SK-N-SH (cell line): Measurements from ENCODE around the gene ANLN. TPM values are rescaled to one million over a fixed set of nuclear protein-coding genes. Genes with fewer than 3 reads are reported as not detected.

Experiments used
- CTCF ChIA-PET: fragments of 300-600, 350-600 bp; formaldehyde crosslinking; extraction: SDS; loops from one replicate; lab custom pipeline; 2021; lab: Yijun Ruan, JAX
- POLR2A ChIA-PET: fragments of 350-600 bp; sonication (Branson Sonifier 250); formaldehyde crosslinking; extraction: SDS; loops from one replicate; lab custom pipeline; 2020; ENCODE audit warnings: antibody characterized with exemption, inconsistent platforms; lab: Yijun Ruan, JAX
- DNase-seq: peaks from one replicate; pipeline ENCODE4 v3.0.0; 2012
- H2AFZ ChIP-seq: fragments of 200-600 bp; sonication (generic); 2 replicates; pipeline ENCODE4 v1.8.1; 2016; ENCODE audit warnings: antibody characterized with exemption, mild to moderate bottlenecking, low read depth
- H3F3A ChIP-seq: fragments of 200-600 bp; sonication (generic); replicated peaks from 2 replicates; pipeline ENCODE3; 2016; ENCODE audit warnings: antibody characterized with exemption, mild to moderate bottlenecking; ENCODE audit not compliant: insufficient read depth
- H3K27ac ChIP-seq, 2 experiments: fragments of 200-500 bp in 1 of 2; fragments of 200-600 bp in 1 of 2; sonication (Bioruptor generic) in 1 of 2; sonication (generic), shearing (Covaris generic) in 1 of 2; 2 replicates each; pipeline versions ENCODE4 v1.5.1 to v1.6.1; 2014 to 2016; ENCODE audit warnings: low read depth in 2 of 2, inconsistent platforms in 1 of 2, low read length in 1 of 2, mild to moderate bottlenecking in 1 of 2, mixed read lengths in 1 of 2
- H3K27me3 ChIP-seq: fragments of 200-600 bp; sonication (generic), shearing (Covaris generic); 2 replicates; pipeline ENCODE4 v1.6.1; 2016; ENCODE audit warnings: mixed run types; ENCODE audit not compliant: insufficient read depth
- H3K36me3 ChIP-seq, 2 experiments: fragments of 200-500 bp in 1 of 2; fragments of 200-600 bp in 1 of 2; sonication (Bioruptor generic) in 1 of 2; sonication (generic) in 1 of 2; replicated peaks in 1 of 2; 2 replicates each; pipeline versions ENCODE3 to v1.5.1; 2014 to 2016; ENCODE audit warnings: low read length in 1 of 2, mild to moderate bottlenecking in 1 of 2; ENCODE audit not compliant: insufficient read depth in 2 of 2, control insufficient read depth in 1 of 2
- H3K4me1 ChIP-seq, 2 experiments: fragments of 200-500 bp in 1 of 2; fragments of 200-600 bp in 1 of 2; sonication (Bioruptor generic) in 1 of 2; sonication (generic), shearing (Covaris generic) in 1 of 2; 2 replicates each; pipeline versions ENCODE4 v1.5.1 to v1.6.1; 2014 to 2016; ENCODE audit warnings: low read depth in 1 of 2, low read length in 1 of 2, mixed run types in 1 of 2; ENCODE audit not compliant: insufficient read depth in 2 of 2, control insufficient read depth in 1 of 2
- H3K4me2 ChIP-seq: fragments of 200-600 bp; sonication (generic), shearing (Covaris generic); 2 replicates; pipeline ENCODE4 v1.6.1; 2017; ENCODE audit warnings: mixed run types
- H3K4me3 ChIP-seq, 2 experiments: fragments of 200-500 bp in 1 of 2; fragments of 200-600 bp in 1 of 2; sonication (Bioruptor generic) in 1 of 2; sonication (generic), shearing (Covaris generic) in 1 of 2; 2 replicates each; pipeline versions ENCODE4 v1.5.1 to v1.8.1; 2014 to 2016; ENCODE audit warnings: low read depth in 2 of 2, inconsistent platforms in 1 of 2, low read length in 1 of 2, mild to moderate bottlenecking in 1 of 2, mixed read lengths in 1 of 2, moderate library complexity in 1 of 2
- H3K79me2 ChIP-seq: fragments of 200-600 bp; sonication (generic); 2 replicates; pipeline ENCODE4 v1.8.1; 2017; ENCODE audit warnings: mild to moderate bottlenecking; ENCODE audit not compliant: insufficient read depth
- H3K9ac ChIP-seq: fragments of 200-600 bp; sonication (generic); 2 replicates; pipeline ENCODE4 v1.6.1; 2017; ENCODE audit warnings: mixed run types
- H3K9me2 ChIP-seq: fragments of 200-600 bp; sonication (generic); 2 replicates; pipeline ENCODE4 v1.6.1; 2017; ENCODE audit warnings: mixed run types
- H3K9me3 ChIP-seq: fragments of 200-600 bp; sonication (generic); 2 replicates; pipeline ENCODE4 v1.6.1; 2017; ENCODE audit warnings: mixed run types, mild to moderate bottlenecking, moderate library complexity
- H4K20me1 ChIP-seq: fragments of 200-600 bp; sonication (generic); 2 replicates; pipeline ENCODE4 v1.6.1; 2017; ENCODE audit warnings: mild to moderate bottlenecking, mixed run types; ENCODE audit not compliant: insufficient read depth
- CHD2 ChIP-seq: fragments of 150-350 bp; IDR thresholded peaks from 2 replicates; pipeline ENCODE4 v1.6.1; 2018; ENCODE audit warnings: low read length; ENCODE audit not compliant: partially characterized antibody
- CTCF ChIP-seq: fragments of 200-600 bp; sonication (generic); IDR thresholded peaks from 2 replicates; pipeline ENCODE4 v1.6.1; 2017; ENCODE audit warnings: antibody characterized with exemption, mild to moderate bottlenecking, moderate library complexity
- ELF1 ChIP-seq: IDR thresholded peaks from 2 replicates; pipeline ENCODE4 v1.4.0; 2012
- EP300 ChIP-seq, 2 experiments: IDR thresholded peaks; 2 replicates each; pipeline versions ENCODE4 v1.4.0 to v1.6.1; 2012; ENCODE audit warnings: borderline replicate concordance in 1 of 2, low read depth in 1 of 2, low read length in 1 of 2
- EZH2phosphoT487 ChIP-seq: fragments of 200-600 bp; sonication (generic); IDR thresholded peaks from 2 replicates; pipeline ENCODE4 v1.6.1; 2017; ENCODE audit warnings: low read depth, mixed run types, mild to moderate bottlenecking, antibody characterized with exemption, moderate library complexity, borderline replicate concordance
- FOSL2 ChIP-seq: IDR thresholded peaks from 2 replicates; pipeline ENCODE4 v1.4.0; 2012; ENCODE audit warnings: low read depth, mild to moderate bottlenecking, moderate library complexity, borderline replicate concordance
- FOXJ3 ChIP-seq: sonication (generic); formaldehyde crosslinking; IDR thresholded peaks from 2 replicates; pipeline ENCODE4 v1.5.1; 2020; ENCODE audit warnings: mild to moderate bottlenecking, missing genetic modification reagents
- FOXM1 ChIP-seq: IDR thresholded peaks from 2 replicates; pipeline ENCODE4 v1.4.0; 2012; ENCODE audit warnings: low read depth, mild to moderate bottlenecking
- GABPA ChIP-seq: IDR thresholded peaks from 2 replicates; pipeline ENCODE4 v1.4.0; 2012; ENCODE audit warnings: low read depth, mild to moderate bottlenecking
- JUND ChIP-seq: IDR thresholded peaks from 2 replicates; pipeline ENCODE4 v1.4.0; 2012
- MAX ChIP-seq: IDR thresholded peaks from 2 replicates; pipeline ENCODE4 v1.4.0; 2012; ENCODE audit warnings: low read depth
- MEF2A ChIP-seq: IDR thresholded peaks from 2 replicates; pipeline ENCODE4 v1.4.0; 2012; ENCODE audit warnings: low read depth, borderline replicate concordance
- MXI1 ChIP-seq: IDR thresholded peaks from 2 replicates; pipeline ENCODE4 v1.6.1; 2012; ENCODE audit warnings: mild to moderate bottlenecking, low read depth, low read length, improper control_type of control experiment
- NFIC ChIP-seq: IDR thresholded peaks from 2 replicates; pipeline ENCODE4 v1.4.0; 2012; ENCODE audit warnings: borderline replicate concordance
- NRF1 ChIP-seq: IDR thresholded peaks from 2 replicates; pipeline ENCODE4 v1.6.1; 2012; ENCODE audit warnings: low read depth, mild to moderate bottlenecking, low read length
- PBX3 ChIP-seq: IDR thresholded peaks from 2 replicates; pipeline ENCODE4; 2012
- POLR2AphosphoS5 ChIP-seq: IDR thresholded peaks from 2 replicates; pipeline ENCODE4 v1.6.1; 2012; ENCODE audit warnings: low read depth, low read length
- RAD21 ChIP-seq: IDR thresholded peaks from 2 replicates; pipeline ENCODE4 v1.6.1; 2012; ENCODE audit warnings: mild to moderate bottlenecking, low read length
- RCOR1 ChIP-seq: fragments of 150-350 bp; IDR thresholded peaks from 2 replicates; pipeline ENCODE4 v1.6.1; 2017; ENCODE audit warnings: antibody characterized with exemption, low read length
- RFX5 ChIP-seq: IDR thresholded peaks from 2 replicates; pipeline ENCODE4 v1.6.1; 2012; ENCODE audit warnings: mild to moderate bottlenecking, improper control_type of control experiment, low read length
- RXRA ChIP-seq: IDR thresholded peaks from 2 replicates; pipeline ENCODE4 v1.4.0; 2012; ENCODE audit warnings: low read depth, mild to moderate bottlenecking, borderline replicate concordance
- SIN3A ChIP-seq: IDR thresholded peaks from 2 replicates; pipeline ENCODE4 v1.6.1; 2012; ENCODE audit warnings: low read depth, mild to moderate bottlenecking, low read length, moderate library complexity, borderline replicate concordance
- SMC3 ChIP-seq: IDR thresholded peaks from 2 replicates; pipeline ENCODE4 v1.6.1; 2012; ENCODE audit warnings: low read depth, low read length, improper control_type of control experiment
- TCF12 ChIP-seq: IDR thresholded peaks from 2 replicates; pipeline ENCODE4 v1.4.0; 2012
- TEAD4 ChIP-seq: IDR thresholded peaks from 2 replicates; pipeline ENCODE4 v1.4.0; 2012; ENCODE audit warnings: mild to moderate bottlenecking, borderline replicate concordance; ENCODE audit not compliant: insufficient read depth
- USF1 ChIP-seq: IDR thresholded peaks from 2 replicates; pipeline ENCODE4 v1.4.0; 2012; ENCODE audit warnings: low read depth, borderline replicate concordance
- YY1 ChIP-seq: IDR thresholded peaks from 2 replicates; pipeline ENCODE4 v1.4.0; 2012; ENCODE audit warnings: low read depth, mild to moderate bottlenecking
- ZBTB33 ChIP-seq: IDR thresholded peaks from 2 replicates; pipeline ENCODE4 v1.4.0; 2012; ENCODE audit warnings: low read depth, borderline replicate concordance
- polyA plus RNA-seq, 3 experiments: library from polyadenylated mRNA; depleted of rRNA; stranded (reverse); fragments of >200 nt; gene quantifications; 2 replicates each; pipeline ENCODE4 v1.2.3, GENCODE V29; 2012
- TF ChIP-seq, protein P1 (sequence below): fragments of 150-350 bp; IDR thresholded peaks from 2 replicates; pipeline ENCODE4 v1.6.1; 2016; ENCODE audit warnings: mild to moderate bottlenecking, low read depth, low read length

The ANLN gene
- polyA plus RNA-seq, 1 of the 3 experiments (the other 2 are of a cell fraction) = 17.1 TPM

DNA sequence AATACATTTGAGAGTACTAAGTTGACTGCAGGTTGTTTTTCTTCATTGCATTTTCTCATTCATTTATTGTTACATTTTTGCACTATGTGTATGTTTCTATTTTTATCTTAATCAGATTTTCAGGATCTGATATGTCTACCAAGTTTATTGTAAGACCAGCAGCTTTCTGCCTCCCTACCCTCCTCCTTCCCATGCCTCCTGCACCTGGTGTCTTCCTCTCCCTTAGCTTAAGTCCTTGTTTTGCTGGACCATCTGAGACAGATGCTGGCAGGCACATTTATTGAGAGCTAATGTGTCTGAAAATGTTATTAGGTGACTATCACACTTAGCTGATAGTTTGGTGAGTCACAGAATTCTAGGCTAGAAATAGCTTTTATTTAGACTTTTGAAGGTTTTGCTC is 79.6 kb downstream of the ANLN start:
- no peaks in the 10 kb centered on the region for H3K79me2 ChIP-seq
- no peaks in the 10 kb centered on the region for H4K20me1 ChIP-seq
- peak overlapping the region; percentile 45 to 55; a peak in 3 of 4 replicates for H3K27ac ChIP-seq
- H3F3A ChIP-seq = peaks cover 14% of the 10 kb centered on the region
- H3K4me2 ChIP-seq = peak overlapping the region; percentile 51
- H3K36me3 ChIP-seq = no peaks in the 10 kb centered on the region
- no peak overlapping the region for H2AFZ ChIP-seq
- DNase-seq = no peak
- H3K27me3 ChIP-seq = no peaks in the 10 kb centered on the region
- POLR2A ChIA-PET = no interaction called here
- no peak overlapping the region for H3K4me3 ChIP-seq
- H3K9me2 ChIP-seq = no peaks in the 10 kb centered on the region
- no peak overlapping the region for H3K9ac ChIP-seq
- CTCF ChIA-PET = interaction anchor here (0.6 to 18.3 kb wide), 8 partner anchors 10 to 728 kb away, joined by 3 to 214 read pairs (median 5); no protein-coding TSS in a partner anchor
- no peaks in the 10 kb centered on the region for H3K9me3 ChIP-seq
- peaks cover 12 to 14% of the 10 kb centered on the region in 2 experiments for H3K4me1 ChIP-seq
- TF ChIP-seq RCOR1 = no peak
- TF ChIP-seq EP300 (IDR thresholded peaks at IDR 0.05; ENCODE audit: borderline replicate concordance in 1 of 2, low read depth in 1 of 2, low read length in 1 of 2) = peak in 1 of 2 experiments; percentile 37; a peak in 1 of 4 replicates
- TF ChIP-seq RFX5 = no peak
- TF ChIP-seq ELF1 = no peak
- no peak for TF ChIP-seq GABPA
- no peak for TF ChIP-seq RXRA
- TF ChIP-seq ZBTB33 = no peak
- no peak for TF ChIP-seq MXI1
- TF ChIP-seq FOXJ3 (CRISPR knock-in tag) = no peak
- peak; percentile 51 for TF ChIP-seq JUND
- TF ChIP-seq, protein P1, sequence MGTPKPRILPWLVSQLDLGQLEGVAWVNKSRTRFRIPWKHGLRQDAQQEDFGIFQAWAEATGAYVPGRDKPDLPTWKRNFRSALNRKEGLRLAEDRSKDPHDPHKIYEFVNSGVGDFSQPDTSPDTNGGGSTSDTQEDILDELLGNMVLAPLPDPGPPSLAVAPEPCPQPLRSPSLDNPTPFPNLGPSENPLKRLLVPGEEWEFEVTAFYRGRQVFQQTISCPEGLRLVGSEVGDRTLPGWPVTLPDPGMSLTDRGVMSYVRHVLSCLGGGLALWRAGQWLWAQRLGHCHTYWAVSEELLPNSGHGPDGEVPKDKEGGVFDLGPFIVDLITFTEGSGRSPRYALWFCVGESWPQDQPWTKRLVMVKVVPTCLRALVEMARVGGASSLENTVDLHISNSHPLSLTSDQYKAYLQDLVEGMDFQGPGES = no peak
- TF ChIP-seq EZH2phosphoT487 = no peak
- peak; percentile 92 for TF ChIP-seq MEF2A
- TF ChIP-seq MAX = no peak
- peak; percentile 78 for TF ChIP-seq TCF12
- TF ChIP-seq TEAD4 = peak; percentile 13; the same call in 1 of the 2 replicates
- no peak for TF ChIP-seq YY1
- TF ChIP-seq USF1 = no peak
- TF ChIP-seq POLR2AphosphoS5 = no peak
- no peak for TF ChIP-seq NRF1
- no peak; the same call in 1 of the 2 replicates for TF ChIP-seq FOXM1
- no peak for TF ChIP-seq SMC3
- TF ChIP-seq FOSL2 = 0 out of 2 replicates have a peak, but pooled peaks have one; percentile 27
- 0 out of 2 replicates have a peak, but pooled peaks have one; percentile 1 for TF ChIP-seq NFIC
- no peak for TF ChIP-seq SIN3A
- TF ChIP-seq PBX3 = peak; percentile 33; the same call in 1 of the 2 replicates
- TF ChIP-seq CHD2 = no peak
- no peak for TF ChIP-seq RAD21
- no peak for TF ChIP-seq CTCF
